ENCODE results near the gene EFHC1.

DNA sequence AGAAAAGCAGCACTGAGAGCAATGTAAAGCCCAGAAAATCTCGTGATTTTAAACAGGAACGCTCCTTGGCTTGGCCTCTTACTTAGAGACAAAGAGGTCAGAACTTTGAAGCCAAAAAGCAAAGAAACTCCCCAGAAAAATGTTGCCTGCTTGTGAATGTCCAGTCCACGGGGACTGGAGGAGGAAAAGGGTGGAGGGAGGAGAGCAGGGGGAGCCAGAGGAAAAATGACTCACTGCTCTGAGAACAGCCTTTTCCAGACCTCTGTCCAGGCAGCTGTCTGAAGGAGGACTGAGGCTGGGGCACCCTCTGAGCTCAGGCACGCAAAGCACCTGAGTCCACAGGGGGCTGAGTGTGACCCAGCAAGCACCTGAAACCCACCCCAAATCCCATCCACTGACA, 92.1 kb downstream of the EFHC1 start:
- no peak for TF ChIP-seq CTCF (conservative IDR thresholded peaks at IDR 0.05 in 1 of 2, IDR thresholded peaks at IDR 0.05 in 1 of 2; ENCODE audit: extremely low read depth in 1 of 2, insufficient read depth in 1 of 2, low read depth in 1 of 2, low read length in 2 of 2)
- no peak for TF ChIP-seq EZH2 (IDR thresholded peaks at IDR 0.05; ENCODE audit: borderline replicate concordance, low read length)

Data from mammary epithelial cell (primary cell).